K562 (cell line): ENCODE data around the gene TAAR9. TPM values are rescaled to one million over a fixed set of nuclear protein-coding genes. Genes with fewer than 3 reads are reported as not detected.

Source experiments
- BCLAF1 ChIP-seq, 2 experiments: fragments of 450-650 bp in 1 of 2; IDR thresholded peaks; 2 replicates each; pipeline ENCODE4 v1.6.1; 2011 to 2017; ENCODE audit warnings: low read depth in 2 of 2, antibody characterized with exemption in 1 of 2, borderline replicate concordance in 1 of 2, low read length in 1 of 2, mild to moderate bottlenecking in 1 of 2, mixed read lengths in 1 of 2; ENCODE audit not compliant: control insufficient read depth in 1 of 2
- E4F1 ChIP-seq: fragments of 250-450 bp; sonication (Bioruptor Pico); IDR thresholded peaks from 2 replicates; pipeline ENCODE4 v1.5.0; 2021; ENCODE audit warnings: mild to moderate bottlenecking, borderline replicate concordance
- FOXO4 ChIP-seq: fragments of 450-650 bp; formaldehyde crosslinking; IDR thresholded peaks from 2 replicates; pipeline ENCODE4 v1.4.0; 2020; ENCODE audit warnings: mild to moderate bottlenecking, moderate library complexity
- GATAD2B ChIP-seq: fragments of 450-650 bp; IDR thresholded peaks from 2 replicates; pipeline ENCODE4 v1.6.1; 2017; ENCODE audit warnings: mild to moderate bottlenecking, borderline replicate concordance
- MED1 ChIP-seq: sonication (generic); formaldehyde crosslinking; IDR thresholded peaks from 2 replicates; pipeline ENCODE4 v1.8.1; 2023; ENCODE audit warnings: missing genetic modification reagents, borderline replicate concordance
- NKRF ChIP-seq: fragments of 450-650 bp; IDR thresholded peaks from 2 replicates; pipeline ENCODE4 v1.6.1; 2016; ENCODE audit warnings: borderline replicate concordance
- NUFIP1 ChIP-seq: fragments of 450-650 bp; IDR thresholded peaks from 2 replicates; pipeline ENCODE4 v1.6.1; 2018; ENCODE audit not compliant: partially characterized antibody
- PHF21A ChIP-seq: fragments of 450-650 bp; IDR thresholded peaks from 2 replicates; pipeline ENCODE4 v1.6.1; 2017; ENCODE audit warnings: low read depth, borderline replicate concordance
- POLR2G ChIP-seq: fragments of 200-400 bp; formaldehyde crosslinking; IDR thresholded peaks from 2 replicates; pipeline ENCODE4 v1.6.1; 2017; ENCODE audit warnings: low read depth, mild to moderate bottlenecking, antibody characterized with exemption, low read length, moderate library complexity
- RFX1 ChIP-seq: fragments of 450-650 bp; IDR thresholded peaks from 2 replicates; pipeline ENCODE4 v1.6.1; 2016; ENCODE audit warnings: mild to moderate bottlenecking, moderate library complexity
- SMARCA5 ChIP-seq: fragments of 450-650 bp; IDR thresholded peaks from 2 replicates; pipeline ENCODE4 v1.6.1; 2016
- SMARCB1 ChIP-seq: IDR thresholded peaks from 2 replicates; pipeline ENCODE4 v1.6.1; 2011; ENCODE audit warnings: improper control_type of control experiment, low read depth; ENCODE audit not compliant: insufficient read length
- SP2 ChIP-seq: IDR thresholded peaks from 2 replicates; pipeline ENCODE4 v1.6.1; 2011; ENCODE audit warnings: mild to moderate bottlenecking, low read depth, low read length, moderate library complexity; ENCODE audit not compliant: poor library complexity, severe bottlenecking; ENCODE audit errors: extremely low read depth
- TGIF2 ChIP-seq: sonication (generic); formaldehyde crosslinking; IDR thresholded peaks from 2 replicates; pipeline ENCODE4 v1.8.1; 2022; ENCODE audit warnings: mild to moderate bottlenecking, missing genetic modification reagents, moderate library complexity
- ZC3H8 ChIP-seq: fragments of 450-650 bp; IDR thresholded peaks from 2 replicates; pipeline ENCODE4 v1.6.1; 2017
- ZNF140 ChIP-seq: fragments of 250-450 bp; sonication (Bioruptor Pico); IDR thresholded peaks from 2 replicates; pipeline ENCODE4 v1.8.0; 2021; ENCODE audit warnings: moderate library complexity, mild to moderate bottlenecking, inconsistent platforms
- ZNF699 ChIP-seq: fragments of 250-450 bp; sonication (Bioruptor Pico); IDR thresholded peaks from 2 replicates; pipeline ENCODE4 v1.8.0; 2021; ENCODE audit warnings: mild to moderate bottlenecking, moderate library complexity; ENCODE audit not compliant: insufficient replicate concordance
- ZNF707 ChIP-seq: fragments of 250-450 bp; sonication (Bioruptor Pico); conservative IDR thresholded peaks from 2 replicates; pipeline ENCODE4 v1.8.0; 2022; ENCODE audit warnings: inconsistent platforms, mild to moderate bottlenecking, moderate library complexity
- polyA plus RNA-seq, 8 experiments: library from polyadenylated mRNA; depleted of rRNA in 4 of 8; stranded (reverse) in 5 of 8; unstranded in 3 of 8; fragments of >200 nt; fragmentation: Nextera tagmentation in 2 of 8; fragmentation: Illumina TruSeq in 1 of 8; extraction: Ambion mirVana in 2 of 8; extraction: Trizol in 1 of 8; gene quantifications; 2 replicates each; pipeline versions ENCODE4 v1.2.1 to v1.2.3, GENCODE V29; 2011 to 2014; ENCODE audit warnings: inconsistent platforms in 1 of 8, missing spikeins in 1 of 8
- total RNA-seq, 7 experiments: library from RNA; depleted of rRNA in 6 of 7; stranded (reverse); fragments of >200 nt in 6 of 7; fragmentation: Illumina TruSeq in 2 of 7; extraction: Trizol in 2 of 7; gene quantifications; 2 replicates each; pipeline versions ENCODE4 v1.2.1 to v1.2.3, GENCODE V29; 2011 to 2021; ENCODE audit warnings: low replicate concordance in 1 of 7

TAAR9 gene
- total and polyA plus RNA-seq, 9 of the 15 experiments (the other 6 are each of a cell fraction or from before 2014, with no cell fraction given): not detected

GRCh38 chr6:132512638-132513632 is 25.1 kb upstream of the TAAR9 start, which contains the start of gene STX7 (continued):
- TF ChIP-seq PHF21A (no peak), BCLAF1 (IDR thresholded peaks at IDR 0.05; ENCODE audit: borderline replicate concordance in 1 of 2, control insufficient read depth in 1 of 2, low read depth in 2 of 2, low read length in 1 of 2) (no peak), TGIF2 (CRISPR knock-in tag) (peak; percentile 96), POLR2G (peak; percentile 77), ZC3H8 (no peak), NUFIP1 (no peak), FOXO4 (CRISPR knock-in tag) (no peak), SMARCA5 (no peak), E4F1 (no peak), GATAD2B (peak; percentile 68; the same call in 1 of the 2 replicates), MED1 (CRISPR knock-in tag) (no peak), SMARCB1 (no peak), RFX1 (no peak), ZNF140 (no peak), ZNF707 (no peak), SP2 (no peak), NKRF (peak; percentile 88), ZNF699 (CRISPR knock-in tag) (no peak)
